ENCODE measurements around the gene PPM1L.

The PPM1L gene

DNA sequence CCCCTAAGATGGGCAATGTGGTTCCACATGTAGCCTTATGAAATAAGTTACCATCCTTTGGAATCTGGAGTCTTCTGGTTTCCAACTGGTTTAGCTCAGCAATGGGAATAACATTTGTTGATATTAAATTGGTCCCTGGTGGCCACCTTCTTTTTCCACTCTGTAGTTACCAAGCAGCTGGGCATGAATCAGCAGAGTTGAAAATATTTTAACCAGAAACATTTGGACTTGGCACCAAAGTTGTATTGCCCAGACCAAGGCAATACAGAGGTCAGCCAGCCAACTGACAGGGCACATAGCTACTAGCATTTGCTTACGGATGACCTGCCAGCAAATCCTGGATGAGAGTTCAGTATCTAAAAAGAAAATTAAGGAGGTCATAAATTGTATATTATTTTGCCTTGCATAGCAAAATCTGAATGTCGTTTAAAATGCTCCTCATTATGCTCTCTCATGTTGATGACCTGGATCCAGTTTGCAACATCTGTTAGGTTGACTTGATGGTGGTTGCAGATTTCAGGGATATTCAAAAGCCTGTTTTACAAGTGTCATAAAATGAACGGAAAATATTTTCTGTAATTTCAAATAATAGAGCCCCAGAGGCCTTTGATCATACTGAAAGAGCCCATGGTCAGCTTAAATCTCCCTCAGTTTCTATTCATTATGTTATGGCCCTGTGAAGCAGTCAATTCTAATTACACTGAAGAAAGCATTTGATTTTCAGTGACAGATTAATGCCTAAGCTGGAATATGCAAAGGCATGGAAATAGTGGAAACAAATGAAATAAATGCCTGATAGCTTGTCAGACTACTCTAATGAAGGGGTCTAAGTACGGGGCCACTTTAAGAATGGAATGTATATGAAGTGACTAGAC, 54.6 kb downstream of the PPM1L start:
- no peak for DNase-seq

DNA sequence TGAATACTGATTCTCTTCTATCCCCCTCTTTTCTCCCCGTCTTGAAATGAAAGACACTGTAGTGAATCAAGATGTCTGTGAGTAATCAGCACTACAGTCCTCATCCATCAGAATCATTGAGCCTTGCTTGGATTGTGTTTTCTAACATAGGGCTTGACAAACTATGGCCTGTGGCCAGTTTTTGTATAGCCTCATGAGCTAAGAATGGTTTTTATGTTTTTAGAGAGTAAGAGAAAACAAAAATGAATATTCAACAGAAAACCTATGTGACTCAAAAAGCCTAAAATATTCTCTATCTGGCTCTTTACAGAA, 55.2 kb downstream of the PPM1L start:
- DNase-seq: no peak

DNA sequence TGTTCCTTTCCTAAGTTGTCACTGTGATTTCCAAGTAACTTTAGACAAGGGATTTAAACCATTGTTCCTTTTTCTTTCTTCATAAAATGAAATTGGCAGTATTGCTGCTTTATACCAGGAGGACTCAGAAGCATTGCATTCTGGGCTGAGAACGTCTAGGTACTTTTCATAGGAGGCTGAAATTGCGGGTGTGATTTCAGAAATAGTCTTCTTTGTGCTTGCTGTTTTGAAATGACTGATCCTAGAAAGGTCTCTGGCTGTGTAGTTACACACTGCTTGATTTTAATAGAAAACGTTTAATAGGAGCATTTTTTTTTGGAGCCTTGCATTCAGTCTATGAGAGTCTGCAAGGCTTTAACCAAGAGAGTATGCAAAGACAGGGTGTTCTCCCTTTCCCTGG, 56.3 kb downstream of the PPM1L start:
- no peak for DNase-seq

DNA sequence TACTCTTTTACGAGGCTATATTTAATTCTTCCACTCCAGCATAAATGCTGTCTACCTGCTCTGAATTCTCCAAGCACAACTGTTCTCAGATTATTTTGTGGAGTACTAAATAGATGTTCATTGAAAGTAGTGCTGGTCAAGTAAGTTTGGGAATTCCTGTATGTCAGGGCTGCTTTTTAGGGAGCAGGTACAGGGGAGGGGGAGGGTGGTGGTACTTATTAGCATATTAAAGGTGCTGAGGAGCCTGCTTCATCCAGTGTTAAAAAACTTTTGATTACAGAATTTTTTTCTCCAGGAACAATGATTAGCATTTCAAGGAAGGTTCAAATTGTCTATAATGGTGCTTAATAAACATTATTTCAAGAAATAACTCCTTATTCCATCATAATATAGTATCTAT, 59.2 kb downstream of the PPM1L start:
- DNase-seq: no peak

DNA sequence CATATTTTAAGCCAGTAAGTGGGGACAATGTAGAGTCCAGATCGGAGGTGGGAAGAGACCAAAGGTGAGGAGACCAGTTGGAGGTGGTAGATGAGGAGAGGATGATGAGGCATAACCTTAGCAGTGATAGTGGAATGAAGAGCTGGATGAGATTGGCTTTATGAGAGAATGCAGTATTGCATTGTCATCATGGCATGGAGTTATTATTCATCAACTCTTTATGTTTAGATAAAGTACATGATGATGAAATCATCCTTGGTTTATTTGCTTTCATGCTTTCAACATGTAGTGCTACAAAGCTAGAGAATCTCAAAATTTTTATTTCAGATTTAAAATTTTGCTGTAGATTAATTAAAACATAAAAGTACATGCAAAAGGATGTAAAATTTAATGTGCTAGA, 64.0 kb downstream of the PPM1L start:
- no peak for DNase-seq

DNA sequence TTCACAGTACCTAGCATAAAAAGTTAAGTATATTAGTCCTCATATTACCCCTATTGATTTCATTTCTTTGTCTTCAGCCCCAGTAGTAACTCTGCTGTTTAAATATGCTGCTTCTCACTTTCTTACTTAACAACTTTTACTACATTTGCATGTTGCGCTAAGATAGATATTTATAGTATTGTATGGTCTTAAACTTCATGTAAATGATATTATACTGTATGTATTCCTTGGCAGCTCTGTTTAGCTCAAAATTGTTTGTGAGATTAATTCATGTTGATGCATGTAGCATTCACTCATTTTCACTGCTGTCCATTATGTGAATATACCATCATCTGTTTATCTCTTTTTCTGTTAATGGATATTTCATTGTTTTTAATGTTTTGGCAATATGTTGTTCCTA, 64.4 kb downstream of the PPM1L start:
- DNase-seq: no peak

DNA sequence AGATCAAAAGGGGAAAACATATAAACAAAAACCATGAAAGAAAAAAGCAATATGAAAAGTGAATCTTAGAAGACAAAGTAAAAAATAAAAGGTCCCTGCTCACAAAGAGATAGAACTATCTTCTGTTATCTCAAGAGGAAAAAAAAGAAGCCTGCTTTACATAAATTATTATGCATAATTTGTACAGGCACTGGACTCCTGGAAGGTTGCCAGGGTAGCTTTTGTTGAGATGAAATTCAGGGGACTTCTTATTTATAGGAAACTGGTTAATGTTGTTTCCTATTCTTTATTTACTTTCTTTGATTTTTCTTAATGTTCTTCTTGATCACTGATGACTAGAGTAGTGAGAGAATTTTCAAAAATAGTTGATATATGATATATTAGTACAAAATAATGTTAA, 66.9 kb downstream of the PPM1L start:
- no peak for DNase-seq

DNA sequence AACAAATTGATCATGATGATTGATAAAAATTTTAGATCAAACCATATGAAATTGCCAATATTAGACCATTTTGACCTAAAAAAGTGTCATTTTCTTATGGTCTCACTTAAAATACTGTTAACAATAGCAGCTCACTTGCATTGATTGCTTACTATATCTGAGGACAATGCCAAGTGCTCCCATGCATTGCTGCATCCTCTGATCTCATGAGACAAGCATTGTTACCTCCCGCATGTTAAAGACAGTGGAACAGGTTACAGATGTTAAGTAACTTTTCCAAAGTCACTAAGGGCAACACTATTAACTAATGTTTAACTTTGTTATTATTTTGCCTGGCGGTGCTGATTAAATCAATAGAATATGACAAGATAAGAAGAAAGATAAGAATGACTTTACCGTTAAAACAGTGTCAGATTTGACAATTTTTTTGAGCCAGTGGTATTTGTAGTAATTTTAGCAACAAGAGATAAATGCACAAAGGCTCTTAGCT, 69.3 kb downstream of the PPM1L start:
- DNase-seq: no peak

DNA sequence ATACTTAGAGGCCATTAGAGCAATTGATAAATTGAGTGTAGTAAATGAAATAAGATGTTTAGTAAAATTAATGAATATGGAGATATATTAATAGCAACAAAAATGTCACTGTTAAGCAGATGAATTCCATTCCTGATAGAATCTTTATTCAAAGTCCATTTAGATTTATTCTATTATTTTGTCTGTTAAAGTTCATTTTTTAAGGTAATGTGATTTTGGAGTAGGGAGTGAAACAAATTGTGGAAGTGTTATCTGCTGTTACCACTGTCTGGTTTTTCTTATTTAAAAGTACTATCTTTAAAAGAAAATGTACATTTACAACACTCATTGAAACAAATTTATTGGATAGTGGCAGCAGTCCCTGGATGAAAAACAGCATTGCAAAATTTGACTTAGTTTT, 70.4 kb downstream of the PPM1L start:
- no peak for DNase-seq

DNA sequence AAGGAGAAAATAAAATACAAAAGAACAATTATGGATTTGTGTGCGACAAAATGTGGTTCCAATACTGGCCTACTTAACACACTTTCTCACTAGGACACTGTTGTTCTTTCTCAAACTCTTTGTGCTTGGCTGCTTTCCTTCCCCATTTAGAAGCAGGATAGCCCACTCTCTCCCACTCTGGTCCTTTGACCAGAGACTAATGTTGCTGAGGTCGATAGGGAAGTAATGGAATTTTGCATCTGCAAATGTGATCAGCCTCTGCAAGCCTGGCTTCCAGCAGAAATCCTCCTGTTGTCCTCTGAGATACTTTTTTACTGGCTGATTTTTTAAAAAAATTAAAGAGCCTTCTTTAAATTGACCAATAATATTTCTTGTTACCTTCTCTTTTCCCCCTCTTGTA, 71.0 kb downstream of the PPM1L start:
- DNase-seq: no peak

DNA sequence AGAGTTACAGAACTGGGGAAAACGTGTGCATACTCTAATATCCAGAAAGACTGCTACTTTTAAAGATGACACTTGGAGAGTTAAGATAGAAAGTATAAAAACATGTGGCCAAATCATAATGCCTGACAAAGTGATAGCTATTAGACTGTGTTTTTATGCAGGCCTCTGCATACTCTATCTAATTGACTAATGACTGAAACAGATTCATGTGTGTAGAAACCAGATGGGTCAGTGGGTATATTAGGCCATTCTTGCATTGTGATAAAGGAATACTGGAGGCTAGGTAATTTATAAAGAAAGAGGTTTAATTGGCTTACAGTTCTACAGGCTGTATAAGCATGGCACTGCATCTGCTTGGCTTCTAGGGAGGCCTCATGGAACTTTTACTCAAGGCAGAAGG, 71.5 kb downstream of the PPM1L start:
- no peak for DNase-seq

DNA sequence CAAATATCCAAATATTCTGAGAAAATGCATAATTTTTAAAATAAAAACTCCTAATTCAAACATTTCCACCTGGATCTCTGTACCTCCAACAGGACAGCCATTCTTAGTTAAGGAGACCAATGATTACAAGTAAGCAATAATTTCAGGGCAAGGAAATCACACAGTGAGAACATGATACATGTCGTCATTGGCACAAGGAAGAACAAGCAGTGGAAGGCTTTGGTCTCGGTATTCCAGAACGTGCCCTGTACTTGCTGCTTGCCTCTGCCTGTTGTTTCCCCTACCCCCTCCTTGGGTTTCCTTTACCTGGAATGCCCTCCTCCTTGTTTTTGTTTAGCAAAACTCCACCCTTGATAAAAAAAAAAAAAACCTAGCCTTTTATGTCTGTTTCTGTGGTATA, 72.8 kb downstream of the PPM1L start:
- no peak for DNase-seq

DNA sequence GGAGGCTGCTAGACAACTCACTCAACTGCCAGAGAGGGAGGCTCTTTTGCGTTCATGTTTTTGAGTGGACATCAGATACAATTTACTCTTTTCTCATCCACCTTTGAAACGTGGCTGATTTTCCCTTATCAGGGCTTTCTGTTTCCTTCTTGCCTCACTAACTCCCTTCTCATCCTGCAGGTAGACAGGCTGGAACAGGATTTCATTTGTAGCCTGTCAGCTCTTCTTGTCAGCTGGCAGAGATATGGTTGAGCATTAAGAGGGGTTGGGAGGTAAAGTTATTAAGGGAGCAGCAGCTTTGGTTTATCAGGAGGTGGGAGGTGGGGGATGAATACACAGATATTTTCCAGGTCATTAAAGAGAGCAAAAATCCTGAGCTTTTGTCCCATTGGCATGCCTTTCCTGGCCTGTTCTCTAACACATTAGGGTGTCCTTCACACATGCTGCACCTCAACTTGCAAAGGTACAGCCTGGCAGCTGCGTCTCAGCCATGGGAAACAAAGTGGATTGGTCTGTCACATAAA, 73.5 kb downstream of the PPM1L start:
- DNase-seq: no peak

DNA sequence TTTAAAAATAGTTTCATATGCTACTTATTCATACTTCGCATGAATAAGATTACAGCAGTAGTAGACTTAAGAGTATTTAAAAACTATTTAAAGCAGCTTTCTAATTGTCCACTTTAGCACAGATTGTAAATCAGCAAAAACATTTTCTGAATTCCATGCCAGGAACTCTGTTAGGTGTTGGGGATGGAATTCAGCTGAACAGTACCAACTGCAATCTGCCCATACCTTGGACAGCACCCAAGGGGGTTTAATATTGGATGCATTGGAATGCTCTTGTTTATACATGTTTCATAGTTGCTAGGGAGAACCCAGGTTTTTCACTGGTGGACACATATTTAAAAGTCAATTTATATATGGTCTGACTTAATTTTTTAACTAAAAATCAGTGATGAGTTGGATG, 74.8 kb downstream of the PPM1L start:
- DNase-seq: no peak

DNA sequence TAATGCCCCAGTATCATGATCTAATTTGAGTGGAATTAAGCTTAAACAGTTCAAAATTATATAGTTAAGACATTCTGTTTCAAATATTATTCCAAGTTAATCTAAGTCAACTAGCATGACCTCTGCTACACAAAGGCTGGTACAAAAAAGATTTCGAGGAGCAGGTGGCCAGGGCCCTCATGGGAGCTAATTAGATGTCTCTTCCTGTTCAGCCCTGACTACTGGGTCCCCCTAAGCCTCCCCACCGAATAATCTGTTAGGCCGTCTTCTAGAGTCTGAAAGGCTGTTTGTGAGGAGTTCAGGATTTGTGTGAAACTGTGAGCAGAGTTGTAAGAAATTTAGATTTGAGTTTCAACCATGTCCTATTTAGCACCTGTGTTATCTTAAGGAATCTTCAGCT, 75.4 kb downstream of the PPM1L start:
- no peak for DNase-seq

DNA sequence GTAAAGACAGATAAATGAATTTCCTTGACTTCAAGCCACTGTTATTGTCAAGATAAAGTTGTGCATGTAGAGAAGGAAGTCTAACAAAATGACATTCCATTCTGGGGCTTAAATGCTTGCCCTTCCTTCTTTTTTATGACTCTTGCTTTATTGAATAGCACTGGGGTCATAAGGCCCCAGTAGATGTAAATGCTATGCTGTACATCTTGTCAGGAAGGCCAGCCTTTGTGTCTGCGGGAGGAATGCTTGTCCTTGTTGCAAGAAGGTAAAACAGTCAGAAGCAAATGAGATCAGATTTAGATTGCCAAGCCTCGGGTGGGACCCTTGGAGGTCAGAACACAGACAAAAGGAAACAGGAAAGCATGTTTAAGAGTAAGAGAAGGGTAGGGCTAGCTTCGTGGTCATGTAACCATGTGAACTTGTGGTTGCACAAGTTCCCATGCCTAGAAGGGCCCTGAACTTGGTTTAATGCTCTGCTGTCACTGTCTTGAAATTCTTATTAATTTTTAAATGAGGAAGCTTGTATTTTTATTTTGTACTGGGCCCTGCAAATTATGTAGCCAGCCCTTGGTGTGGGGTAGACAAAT, 81.5 kb downstream of the PPM1L start:
- DNase-seq: no peak

DNA sequence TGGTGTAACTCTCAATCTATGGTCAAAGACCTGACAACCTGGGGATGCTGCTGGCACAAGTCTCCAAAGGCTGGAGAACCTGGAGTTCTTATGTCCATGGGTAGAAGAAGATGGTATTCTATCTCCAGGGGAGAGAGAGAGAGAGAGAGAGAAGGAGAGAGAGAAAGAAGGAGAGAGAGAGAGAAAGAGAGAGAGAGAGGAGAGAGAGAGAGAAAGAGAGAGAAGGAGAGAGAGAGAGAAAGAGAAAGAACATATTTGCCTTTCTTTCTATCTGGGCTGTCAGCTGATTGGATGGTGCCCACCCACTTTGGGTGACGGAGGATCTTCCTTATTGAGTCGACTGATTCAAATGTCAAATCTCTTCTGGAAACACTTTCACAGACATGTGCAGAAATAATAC, 84.6 kb downstream of the PPM1L start:
- no peak for DNase-seq

DNA sequence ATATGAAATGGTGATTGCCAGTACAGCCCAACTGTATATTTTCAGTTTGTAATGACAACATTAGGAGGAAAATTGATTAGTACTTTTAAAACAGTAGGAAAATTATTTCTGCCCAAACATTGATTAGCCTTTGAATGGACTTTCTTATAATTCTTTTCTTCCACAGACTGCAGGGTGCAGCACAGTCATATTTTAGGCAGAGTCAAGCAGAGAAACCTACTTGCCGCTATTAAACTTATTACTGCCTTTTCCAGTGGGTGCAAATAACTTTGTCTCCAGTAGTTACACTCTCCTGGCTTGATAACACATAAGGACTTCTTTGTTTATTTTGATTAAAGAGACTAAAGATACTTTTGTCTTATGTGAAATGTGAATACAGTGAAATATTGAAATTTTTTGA, 85.4 kb downstream of the PPM1L start:
- no peak for DNase-seq

DNA sequence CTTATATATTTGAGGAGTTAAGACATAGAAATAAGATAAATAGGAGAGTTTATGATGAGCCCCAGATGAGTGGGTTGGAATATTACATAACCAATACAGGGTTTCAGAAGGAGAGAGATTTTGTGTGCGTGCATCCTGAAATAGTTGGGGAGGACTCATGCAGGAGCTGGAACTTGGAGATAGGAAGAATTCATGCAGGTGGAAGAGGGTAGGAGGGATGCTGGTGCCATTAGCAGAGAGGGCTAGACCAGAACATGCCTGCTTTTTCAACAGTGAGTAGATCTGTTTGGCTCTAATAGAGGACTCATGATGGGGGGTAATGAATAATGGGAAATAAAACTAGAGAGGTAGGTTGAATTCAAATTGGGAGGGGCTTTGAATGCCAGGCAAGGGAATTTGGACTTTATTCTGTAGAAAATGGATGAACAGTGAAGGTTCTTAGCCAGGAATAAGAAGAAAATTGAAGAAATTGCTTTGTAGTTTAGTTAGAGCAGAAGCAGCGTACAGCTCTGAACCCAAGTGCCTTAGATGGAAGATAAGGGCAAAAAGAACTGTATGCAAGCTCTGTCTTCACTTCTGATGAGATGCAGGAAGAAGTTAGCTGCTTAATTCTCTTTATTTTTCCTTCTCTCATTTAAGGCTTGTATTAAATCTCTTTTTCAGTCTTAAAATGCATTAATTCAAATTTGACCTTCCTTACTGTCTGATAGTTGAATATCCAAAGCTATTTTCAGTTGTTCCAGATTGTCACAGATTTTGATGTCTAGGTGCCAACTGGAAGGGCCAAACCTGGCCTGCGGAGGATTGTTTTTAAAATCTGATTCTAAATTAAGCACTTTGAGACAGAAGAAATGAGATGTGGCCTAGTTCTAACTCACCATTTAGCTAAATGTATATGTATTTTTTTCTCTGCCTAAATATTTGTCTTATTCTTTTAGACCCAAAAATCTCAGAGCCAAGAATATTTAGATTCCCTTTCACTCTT, 86.3 kb downstream of the PPM1L start:
- no peak for DNase-seq

DNA sequence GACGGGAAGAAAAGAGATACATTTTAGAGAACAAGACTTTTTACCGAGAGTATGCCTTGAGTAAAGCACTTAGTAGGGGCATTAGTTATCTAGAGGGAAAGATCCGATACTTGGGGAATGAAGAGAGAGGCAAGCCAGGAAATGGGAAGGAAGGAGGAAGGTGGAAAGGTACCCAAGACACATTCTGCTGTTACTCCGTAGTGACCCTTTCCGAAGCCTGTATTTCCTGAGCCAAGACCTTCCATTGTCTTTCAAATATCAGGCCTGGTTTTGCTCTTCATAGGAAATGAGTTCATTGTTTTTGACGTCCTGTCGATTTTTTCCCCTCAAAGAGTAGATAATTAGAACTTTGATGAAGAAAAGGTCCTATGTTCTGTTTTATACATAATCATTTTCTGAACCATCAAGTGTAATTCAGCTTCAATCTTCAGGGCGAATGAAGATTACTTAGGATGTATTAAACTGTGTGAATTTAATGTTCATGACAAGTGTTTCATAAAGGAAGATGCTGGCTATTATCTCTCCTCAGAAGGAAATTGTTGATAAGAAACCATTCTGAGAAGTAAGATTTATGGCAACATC, 95.7 kb downstream of the PPM1L start:
- DNase-seq: no peak

DNA sequence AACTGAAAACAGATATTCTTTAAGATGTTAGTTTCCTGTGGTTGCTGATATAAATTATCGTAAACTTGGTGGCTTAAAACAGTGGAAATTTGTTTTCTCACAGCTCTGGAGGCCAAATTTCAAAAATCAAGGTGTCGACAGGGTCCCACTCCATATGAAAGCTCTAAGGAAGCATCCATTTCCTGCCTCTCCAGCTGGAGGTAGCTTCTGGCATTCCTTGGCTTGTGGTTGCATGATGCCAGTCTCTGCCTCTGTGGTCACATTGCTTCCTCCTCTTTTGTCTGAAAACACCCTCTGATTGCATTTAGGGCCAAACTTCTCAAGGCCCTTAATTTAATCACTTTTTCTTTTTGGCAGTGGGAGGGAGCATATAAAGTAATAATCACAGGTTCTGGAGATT, 96.8 kb downstream of the PPM1L start:
- no peak for DNase-seq

DNA sequence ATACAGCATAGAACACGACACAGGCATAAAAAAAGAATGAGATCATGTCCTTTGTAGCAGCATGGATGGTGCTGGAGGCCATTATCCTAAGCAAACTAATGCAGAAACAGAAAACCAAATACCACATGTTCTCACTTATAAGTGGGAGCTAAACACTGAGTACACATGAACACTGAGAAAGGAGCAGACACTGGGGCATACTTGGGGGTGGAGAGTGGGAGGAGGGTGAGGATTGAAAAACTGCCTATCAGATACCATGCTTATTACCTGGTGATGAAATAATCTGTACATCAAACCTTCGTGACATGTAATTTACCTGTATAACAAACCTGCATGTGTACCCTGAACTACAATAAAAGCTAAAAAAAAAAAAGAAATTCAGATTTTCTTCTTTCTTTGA, 100.4 kb downstream of the PPM1L start:
- no peak for DNase-seq

Measured in stimulated activated CD4-positive, alpha-beta T cell treated with anti-CD3 and anti-CD28 coated beads, Interleukin-1b, Interleukin-23, amount 100 ng/mL, for 48 hours (primary cell).